Tibial nerve (tissue), 4 donors: ENCODE results near the gene ZCCHC14. TPM values are rescaled to one million over a fixed set of nuclear protein-coding genes. Genes with fewer than 3 reads are reported as not detected.
"Not testable (repeated sequence)": the region's sequence is repeated elsewhere in the genome, so short reads cannot be mapped to it uniquely, and the experiment has no call there.

ENCODE experiments used
- DNase-seq, 2 donors: peaks; one replicate each; pipeline ENCODE4 v3.0.0-alpha.2; 2019; ENCODE audit warnings: low spot score in 2 of 2
- H3K27ac ChIP-seq, 4 donors: fragments of 200-600 bp; sonication (generic) in 3 of 4; one replicate each; pipeline ENCODE4 v1.5.1; 2017 to 2019; ENCODE audit warnings: mild to moderate bottlenecking in 1 of 4
- H3K27me3 ChIP-seq, 2 donors: fragments of 200-600 bp; sonication (generic) in 1 of 2; one replicate each; pipeline versions ENCODE4 v1.5.1 to v1.6.0; 2017 to 2019
- H3K36me3 ChIP-seq, 3 donors: fragments of 200-600 bp; sonication (generic); one replicate each; pipeline ENCODE4 v1.5.1; 2018 to 2019
- H3K4me1 ChIP-seq, 4 donors: fragments of 200-600 bp; sonication (generic) in 3 of 4; one replicate each; pipeline ENCODE4 v1.5.1; 2017 to 2019
- H3K4me3 ChIP-seq, 4 donors: fragments of 200-600 bp; sonication (generic) in 3 of 4; one replicate each; pipeline ENCODE4 v1.5.1; 2017 to 2019; ENCODE audit warnings: mild to moderate bottlenecking in 1 of 4, moderate library complexity in 1 of 4
- H3K9me3 ChIP-seq, 4 donors: fragments of 200-600 bp; sonication (generic) in 3 of 4; one replicate each; pipeline ENCODE4 v1.5.1; 2017 to 2019
- CTCF ChIP-seq, 5 experiments: fragments of 200-600 bp in 3 of 5; fragments of 450-650 bp in 2 of 5; sonication (generic) in 3 of 5; IDR thresholded peaks; one replicate each; pipeline ENCODE4 v1.5.1; 2016 to 2019; ENCODE audit warnings: antibody characterized with exemption in 5 of 5, mild to moderate bottlenecking in 3 of 5, moderate library complexity in 2 of 5
- EP300 ChIP-seq, 2 donors: sonication (generic); formaldehyde crosslinking; IDR thresholded peaks; one replicate each; pipeline ENCODE4 v1.6.1; 2017; ENCODE audit warnings: antibody characterized with exemption in 2 of 2, mild to moderate bottlenecking in 1 of 2
- POLR2A ChIP-seq, 2 donors: fragments of 450-650 bp; IDR thresholded peaks; one replicate each; pipeline ENCODE4 v1.6.1; 2017; ENCODE audit warnings: antibody characterized with exemption in 2 of 2, mild to moderate bottlenecking in 2 of 2, moderate library complexity in 2 of 2
- WGBS, 2 donors: methylation state at CpG; one replicate each; pipeline ENCODE4 v1.1.5; 2018; 5-methylcytosine and 5-hydroxymethylcytosine counted together
- total RNA-seq, 4 donors: library from RNA; depleted of rRNA; stranded (reverse); fragments of >200 nt; gene quantifications; one replicate each; pipeline ENCODE4 v1.1.0, GENCODE V29; 2016

Gene ZCCHC14
- total RNA-seq, 4 donors from 2014 or later = 15.3 to 45.8 (median 25.8) TPM

DNA sequence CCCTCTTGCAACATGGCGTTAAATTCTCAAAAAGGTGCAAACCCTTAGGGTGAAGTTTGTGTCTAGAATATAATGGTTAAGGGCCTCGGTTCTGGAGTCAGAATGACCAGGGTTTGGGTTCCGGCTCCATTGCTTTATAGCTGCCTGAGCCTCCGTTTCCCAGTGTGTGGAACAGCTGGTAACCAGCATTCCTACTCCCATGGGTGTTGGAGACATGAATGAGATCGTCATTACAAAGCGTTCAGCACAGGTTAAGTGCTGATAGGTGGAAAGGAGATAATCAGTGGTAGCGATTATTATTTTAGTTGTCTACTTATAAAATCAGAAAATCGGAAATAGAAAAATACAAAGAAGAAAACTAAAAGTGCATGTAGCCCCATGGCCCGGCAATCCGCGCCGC lies 23.5 kb upstream of the ZCCHC14 start:
- no peak overlapping the region for H3K4me3 ChIP-seq
- no peaks in the 10 kb centered on the region for H3K9me3 ChIP-seq
- no peak for DNase-seq
- no peak overlapping the region for H3K27ac ChIP-seq
- 78 to 88% methylated on average over 12 of the region's 12 CpGs for WGBS, 2 donors
- TF ChIP-seq EP300 (IDR thresholded peaks at IDR 0.05) = no peak
- no peak for TF ChIP-seq POLR2A (IDR thresholded peaks at IDR 0.05)
- no peak for TF ChIP-seq CTCF (IDR thresholded peaks at IDR 0.05)
- no peaks in the 10 kb centered on the region for H3K27me3 ChIP-seq
- H3K4me1 ChIP-seq = no peaks in the 10 kb centered on the region
- no peaks in the 10 kb centered on the region for H3K36me3 ChIP-seq

- no peak overlapping the region for H3K4me3 ChIP-seq
- TF ChIP-seq POLR2A (IDR thresholded peaks at IDR 0.05) (no peak), CTCF (IDR thresholded peaks at IDR 0.05) (no peak), EP300 (IDR thresholded peaks at IDR 0.05) (no peak)
- no peak for DNase-seq
- no peak overlapping the region for H3K27ac ChIP-seq
- no peaks in the 10 kb centered on the region for H3K4me1 ChIP-seq
- 78 to 86% methylated on average over 19 of the region's 19 CpGs for WGBS, 2 donors
- H3K36me3 ChIP-seq = no peaks in the 10 kb centered on the region
- H3K9me3 ChIP-seq = no peaks in the 10 kb centered on the region
- H3K27me3 ChIP-seq = no peaks in the 10 kb centered on the region
Observed at GRCh38 chr16:87515475-87516330, 22.9 kb upstream of the ZCCHC14 start.

DNA sequence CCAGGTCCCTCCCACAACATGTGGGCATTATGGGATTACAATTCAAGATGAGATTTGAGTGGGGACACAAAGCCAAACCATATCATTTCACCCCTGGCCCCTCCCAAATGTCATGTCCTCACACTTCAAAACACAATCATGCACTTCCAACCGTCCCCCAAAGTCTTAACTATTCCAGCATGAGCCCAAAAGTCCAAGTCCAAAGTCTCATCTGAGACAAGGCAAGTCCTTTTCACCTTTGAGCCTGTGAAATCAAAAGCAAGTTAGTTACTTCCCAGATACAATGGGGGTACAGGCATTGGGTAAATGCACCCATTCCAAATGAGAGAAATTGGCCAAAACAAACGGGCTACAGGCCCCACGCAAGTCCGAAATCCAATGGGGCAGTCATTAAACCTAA lies 17.0 kb upstream of the ZCCHC14 start:
- H3K4me1 ChIP-seq, H3K4me3 ChIP-seq, H3K36me3 ChIP-seq, H3K27ac ChIP-seq, DNase-seq, H3K9me3 ChIP-seq: not testable (repeated sequence)
- 80 to 89% methylated on average over 4 of the region's 4 CpGs for WGBS, 2 donors
- H3K27me3 ChIP-seq = peaks cover 0 to 12% of the 10 kb centered on the region in 2 donors

- no peaks in the 10 kb centered on the region for H3K9me3 ChIP-seq
- 58 to 60% methylated on average over 25 of the region's 25 CpGs for WGBS, 2 donors
- no peak overlapping the region for H3K4me3 ChIP-seq
Observed at GRCh38 chr16:87507351-87508069, 14.7 kb upstream of the ZCCHC14 start.

More at GRCh38 chr16:87507351-87508069, 14.7 kb upstream of the ZCCHC14 start:
- peaks cover 0 to 12% of the 10 kb centered on the region in 2 donors for H3K27me3 ChIP-seq
- DNase-seq = no peak
- no peak overlapping the region for H3K27ac ChIP-seq
- TF ChIP-seq EP300 (IDR thresholded peaks at IDR 0.05) (no peak), POLR2A (IDR thresholded peaks at IDR 0.05) (no peak), CTCF (IDR thresholded peaks at IDR 0.05) (no peak)
- H3K4me1 ChIP-seq = no peaks in the 10 kb centered on the region
- H3K36me3 ChIP-seq = no peaks in the 10 kb centered on the region
